Esophagus squamous epithelium (tissue), 4 donors: ENCODE results near the gene KCTD18.

Source experiments
- POLR2A ChIP-seq, 4 donors: fragments of 450-650 bp; IDR thresholded peaks; one replicate each; pipeline ENCODE4 v1.6.1; 2017; ENCODE audit warnings: antibody characterized with exemption in 4 of 4, mild to moderate bottlenecking in 4 of 4, moderate library complexity in 3 of 4
- TF ChIP-seq, protein P1 (sequence below), 6 experiments: fragments of 450-650 bp in 4 of 6; fragments of 200-600 bp in 2 of 6; sonication (generic) in 2 of 6; IDR thresholded peaks; one replicate each; pipeline ENCODE4 v1.5.1; 2016 to 2019; ENCODE audit warnings: antibody characterized with exemption in 6 of 6, mild to moderate bottlenecking in 4 of 6, moderate library complexity in 4 of 6

DNA sequence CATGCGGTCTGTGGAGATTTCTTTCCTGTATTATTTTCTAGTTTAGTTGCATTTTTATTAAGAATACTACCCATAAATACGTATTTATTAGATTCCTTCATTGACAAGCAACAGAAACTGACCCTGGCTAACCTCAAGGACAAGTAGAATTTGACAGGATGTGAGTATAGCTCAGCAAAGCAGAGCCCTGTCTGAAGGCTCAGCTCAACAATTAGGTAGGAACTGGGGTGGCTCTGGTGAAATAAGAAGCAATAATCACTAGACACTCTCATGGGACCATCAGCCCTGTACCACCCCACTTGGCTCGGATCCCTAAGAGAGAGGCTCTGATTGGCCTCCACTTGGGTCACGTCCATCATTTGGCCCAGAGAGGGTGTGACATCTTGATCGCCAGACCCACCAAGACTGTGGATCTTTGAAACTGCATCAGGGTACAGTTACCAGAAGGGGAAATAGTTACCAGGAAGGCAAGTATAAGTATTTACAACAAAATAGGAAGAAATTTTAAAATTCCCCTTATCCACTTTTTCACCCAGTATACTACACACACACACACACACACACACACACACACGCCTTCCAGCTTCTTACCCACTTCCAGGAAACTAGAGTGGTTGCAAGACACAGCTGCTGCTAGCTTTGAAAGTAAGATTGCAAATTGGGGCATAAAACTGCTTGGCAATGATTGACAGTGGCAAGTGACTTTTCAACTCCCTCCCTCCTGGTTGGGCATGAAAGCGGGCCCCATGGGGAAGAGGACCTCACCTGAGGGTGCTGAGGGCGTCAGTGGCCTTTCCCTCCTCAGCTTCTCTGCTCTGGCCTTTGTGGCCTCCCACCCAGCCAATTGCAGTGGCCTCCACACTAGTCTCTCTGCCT, 41.8 kb downstream of the KCTD18 start:
- no peak for TF ChIP-seq POLR2A (IDR thresholded peaks at IDR 0.05)
- TF ChIP-seq, protein P1, sequence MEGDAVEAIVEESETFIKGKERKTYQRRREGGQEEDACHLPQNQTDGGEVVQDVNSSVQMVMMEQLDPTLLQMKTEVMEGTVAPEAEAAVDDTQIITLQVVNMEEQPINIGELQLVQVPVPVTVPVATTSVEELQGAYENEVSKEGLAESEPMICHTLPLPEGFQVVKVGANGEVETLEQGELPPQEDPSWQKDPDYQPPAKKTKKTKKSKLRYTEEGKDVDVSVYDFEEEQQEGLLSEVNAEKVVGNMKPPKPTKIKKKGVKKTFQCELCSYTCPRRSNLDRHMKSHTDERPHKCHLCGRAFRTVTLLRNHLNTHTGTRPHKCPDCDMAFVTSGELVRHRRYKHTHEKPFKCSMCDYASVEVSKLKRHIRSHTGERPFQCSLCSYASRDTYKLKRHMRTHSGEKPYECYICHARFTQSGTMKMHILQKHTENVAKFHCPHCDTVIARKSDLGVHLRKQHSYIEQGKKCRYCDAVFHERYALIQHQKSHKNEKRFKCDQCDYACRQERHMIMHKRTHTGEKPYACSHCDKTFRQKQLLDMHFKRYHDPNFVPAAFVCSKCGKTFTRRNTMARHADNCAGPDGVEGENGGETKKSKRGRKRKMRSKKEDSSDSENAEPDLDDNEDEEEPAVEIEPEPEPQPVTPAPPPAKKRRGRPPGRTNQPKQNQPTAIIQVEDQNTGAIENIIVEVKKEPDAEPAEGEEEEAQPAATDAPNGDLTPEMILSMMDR (IDR thresholded peaks at IDR 0.05) = no peak
